Stimulated activated CD4-positive, alpha-beta T cell treated with anti-CD3 and anti-CD28 coated beads, Interleukin-1b, Interleukin-23, amount 100 ng/mL, for 4 hours (primary cell): ENCODE results near the gene NID2.

ENCODE experiments used
- DNase-seq, 2 donors: peaks; one replicate each; pipeline ENCODE4 v3.0.0-alpha.2; 2020; ENCODE audit warnings: low read depth in 2 of 2

NID2 gene

DNA sequence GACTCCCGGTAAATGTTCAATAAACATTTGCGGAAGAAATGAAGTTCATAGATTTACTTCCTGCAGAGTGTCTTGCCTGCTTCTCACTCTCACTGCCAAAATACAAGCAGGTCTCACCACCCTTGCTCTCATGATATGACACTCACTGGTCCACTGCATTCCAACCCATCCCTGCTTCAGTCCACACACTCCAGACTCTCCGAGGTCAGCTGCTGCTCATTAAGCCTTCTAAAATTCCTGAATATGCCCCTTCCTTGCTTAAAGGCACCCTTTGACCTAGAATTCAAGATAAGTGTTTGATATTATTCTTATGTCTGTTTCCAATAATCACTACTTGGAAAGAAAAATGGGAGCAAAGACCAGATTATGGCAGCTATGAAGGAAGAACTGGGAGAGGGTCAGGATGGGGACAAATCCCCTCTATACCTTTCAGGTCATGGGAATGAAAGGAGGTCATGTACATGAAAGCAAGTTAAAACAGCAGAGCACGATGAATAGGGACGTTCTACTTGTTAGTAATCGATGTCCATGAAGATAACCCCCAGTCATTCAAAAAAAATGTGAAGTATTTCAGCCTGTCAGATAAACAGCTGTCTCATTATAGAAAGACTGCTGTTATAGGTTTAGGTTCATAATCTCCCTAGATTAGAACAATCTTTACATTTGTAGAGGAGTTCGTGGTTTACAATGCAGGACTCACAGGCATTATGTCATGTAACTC, 10.5 kb upstream of the NID2 start:
- no peak for DNase-seq

GRCh38 chr14:52078721-52079120, 9.9 kb upstream of the NID2 start:
- DNase-seq = no peak

GRCh38 chr14:52078095-52078531, 9.3 kb upstream of the NID2 start:
- no peak for DNase-seq

- no peak for DNase-seq
Observed at GRCh38 chr14:52077256-52077979, 8.6 kb upstream of the NID2 start.

DNA sequence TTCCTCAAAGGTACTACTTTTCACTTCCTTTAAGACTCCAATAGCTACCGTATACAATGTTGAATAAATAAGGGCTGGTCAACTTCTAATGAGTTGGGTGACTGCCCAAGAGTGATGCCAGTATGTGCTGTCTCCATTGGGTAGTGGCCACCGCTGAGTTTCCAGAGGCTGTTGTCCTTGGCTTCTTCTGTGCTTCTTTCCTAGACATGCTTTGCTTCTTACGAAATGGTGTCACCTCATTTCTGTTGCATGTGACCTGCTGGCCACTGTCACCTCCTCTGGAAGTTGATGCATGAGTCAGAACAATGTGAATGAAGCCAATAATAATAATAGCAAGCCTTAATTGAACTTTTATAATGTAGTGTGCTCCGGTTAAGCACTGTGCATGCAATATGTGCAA, 7.5 kb upstream of the NID2 start:
- DNase-seq = no peak

- DNase-seq = no peak
Observed at GRCh38 chr14:52075371-52075770, 6.5 kb upstream of the NID2 start.

DNA sequence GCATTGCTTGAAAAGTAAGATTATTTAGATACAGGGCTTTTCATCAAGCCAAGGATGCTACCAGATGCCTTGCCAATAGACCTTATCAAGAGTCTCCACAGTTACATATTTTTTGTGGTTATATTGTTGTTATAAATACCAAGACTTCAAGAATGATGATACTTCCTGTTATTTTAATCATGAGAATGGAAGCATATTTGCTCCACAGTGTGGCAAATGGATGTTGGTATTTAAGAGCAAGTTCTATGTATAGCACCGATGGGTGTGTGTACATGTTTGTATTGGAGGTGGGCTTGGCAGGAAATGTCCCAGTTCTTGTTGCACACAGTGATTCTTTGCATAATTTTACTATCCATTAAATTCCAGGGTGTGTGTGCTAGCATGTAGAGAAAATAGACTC, 4.4 kb upstream of the NID2 start:
- no peak for DNase-seq

- no peak for DNase-seq
Observed at GRCh38 chr14:52072266-52072780, 3.5 kb upstream of the NID2 start.

- DNase-seq = no peak
Observed at GRCh38 chr14:52071675-52072074, 2.8 kb upstream of the NID2 start.

DNA sequence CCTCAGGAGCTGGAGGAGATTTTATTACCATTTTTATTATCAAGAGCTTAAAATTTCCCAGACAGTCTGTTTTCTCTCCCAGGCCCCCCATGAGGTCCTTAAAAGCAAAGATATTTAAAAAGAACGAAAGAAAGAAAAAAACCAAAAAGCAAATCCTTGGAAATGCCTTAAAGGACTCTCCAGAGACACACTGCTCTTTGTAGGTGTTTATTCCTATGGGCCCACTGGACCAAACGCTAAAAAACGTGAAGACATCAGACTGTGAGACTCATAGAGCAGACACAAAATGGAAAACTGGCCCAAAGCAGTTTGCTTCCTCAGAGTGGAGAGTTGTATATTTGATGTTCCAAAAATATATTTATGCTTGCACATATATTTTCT, 1.2 kb upstream of the NID2 start:
- DNase-seq = no peak

DNA sequence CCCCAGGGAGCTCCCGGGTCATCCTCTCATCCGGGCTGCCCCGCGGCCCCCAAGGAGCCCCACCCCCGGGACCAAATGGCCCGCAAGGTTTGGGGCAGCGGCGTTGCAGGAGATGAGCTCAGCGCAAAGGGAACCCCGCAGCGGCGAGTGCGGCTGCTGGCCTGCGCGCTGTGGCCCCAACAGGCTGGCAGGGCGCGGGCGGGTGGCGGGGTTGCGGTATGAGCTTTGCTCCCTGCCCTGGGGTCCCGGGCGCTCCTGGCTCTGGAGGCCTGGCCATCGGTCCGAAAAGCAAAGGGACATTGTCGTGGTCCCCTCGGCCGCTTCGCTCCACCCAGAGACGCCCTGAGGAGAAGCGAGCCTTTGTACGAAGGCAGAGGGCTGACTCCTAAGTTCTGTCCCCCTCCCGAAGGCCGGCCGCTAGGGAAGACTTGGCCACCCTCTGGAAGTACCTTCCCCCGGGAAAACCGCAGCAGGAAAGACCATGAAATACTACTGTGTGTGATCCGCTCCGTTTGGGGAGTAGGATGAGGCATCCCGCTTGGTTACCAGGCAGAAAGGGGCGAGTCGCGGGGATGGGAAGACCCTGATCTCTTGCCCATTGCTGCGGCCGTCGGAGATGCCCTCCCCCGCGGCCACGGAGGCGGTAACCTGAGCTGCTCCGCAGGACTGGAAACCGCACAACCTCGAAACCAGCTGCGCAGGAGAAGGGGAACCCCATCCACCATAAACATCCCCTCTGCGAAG, 620 bp upstream of the NID2 start:
- DNase-seq = no peak

DNA sequence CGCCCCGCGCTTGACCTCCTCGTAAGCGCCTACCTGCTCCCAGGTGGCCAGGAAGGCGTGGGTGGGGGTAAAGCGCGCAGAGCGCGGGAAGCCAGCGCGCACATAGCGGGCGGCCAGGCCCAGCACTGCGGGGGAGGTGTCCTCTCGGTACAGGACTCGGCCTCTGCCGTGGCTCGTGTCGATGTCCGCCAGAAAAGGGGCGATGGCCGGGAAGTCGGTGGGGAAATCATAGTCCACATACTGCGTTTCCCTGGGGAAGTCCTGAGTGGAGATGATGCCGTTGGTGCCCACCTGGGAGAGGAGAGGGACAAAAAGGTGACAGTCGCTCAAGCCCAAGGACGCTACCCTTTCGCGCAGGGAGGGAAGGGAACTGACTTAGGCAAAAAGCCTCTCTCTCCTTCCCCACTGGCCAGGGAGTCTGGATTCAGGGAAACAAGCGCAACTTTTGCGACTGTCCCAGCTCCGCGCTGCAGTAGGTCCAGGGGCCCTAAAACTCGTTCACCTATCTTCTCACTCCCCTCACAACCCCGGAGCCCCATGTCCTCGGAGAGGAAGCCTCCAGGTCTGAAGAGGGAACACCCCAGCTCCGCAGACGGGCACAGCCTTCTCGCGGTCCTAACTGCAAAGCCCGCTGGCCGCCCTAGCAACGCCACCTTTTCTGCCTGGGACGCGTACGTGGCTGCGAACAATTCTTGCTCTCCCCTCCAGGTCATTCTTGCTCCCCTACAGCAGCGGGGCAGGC, 815 bp downstream of the NID2 start:
- no peak for DNase-seq

DNA sequence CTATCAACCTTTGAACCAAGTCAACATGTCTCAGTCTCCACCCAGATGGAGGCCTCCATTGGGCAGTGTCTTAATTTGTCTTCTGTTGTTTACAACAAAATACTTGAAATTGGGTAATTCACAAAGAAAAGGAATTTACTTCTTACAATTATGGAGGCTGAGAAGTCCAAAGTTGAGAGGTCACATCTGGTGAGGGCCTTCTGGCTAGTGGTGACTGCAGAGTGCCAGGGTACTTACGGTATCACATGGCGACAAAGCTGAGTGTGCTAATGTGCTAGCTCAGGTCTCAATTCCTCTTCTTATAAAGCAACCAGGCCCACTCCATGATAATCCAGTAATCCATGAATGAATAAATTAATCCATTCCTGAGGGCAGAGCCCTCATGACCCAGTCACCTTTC, 4.7 kb downstream of the NID2 start:
- DNase-seq = no peak

GRCh38 chr14:52063052-52063462, 5.8 kb downstream of the NID2 start:
- DNase-seq = no peak

DNA sequence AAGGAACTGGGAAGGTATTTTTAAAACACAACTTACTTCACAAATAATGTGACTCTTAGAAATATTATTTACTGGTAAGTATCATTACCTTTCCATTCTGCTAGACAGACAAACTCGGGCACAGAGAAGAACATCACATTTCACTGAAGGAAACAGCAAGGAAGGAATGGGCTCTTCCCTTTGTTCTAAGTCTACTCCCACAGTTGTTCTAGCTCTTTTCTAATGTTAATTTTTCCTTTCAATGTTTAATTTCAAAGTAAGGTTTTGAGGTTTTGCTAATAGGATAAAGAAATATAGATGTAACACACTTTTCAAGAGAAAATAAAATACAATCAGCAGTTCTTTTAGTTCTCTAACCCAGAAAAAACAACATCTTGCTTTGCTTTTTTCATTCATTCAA, 7.0 kb downstream of the NID2 start:
- no peak for DNase-seq

GRCh38 chr14:52061390-52061789, 7.5 kb downstream of the NID2 start:
- no peak for DNase-seq

- DNase-seq = no peak
Observed at GRCh38 chr14:52060080-52060479, 8.8 kb downstream of the NID2 start.

DNA sequence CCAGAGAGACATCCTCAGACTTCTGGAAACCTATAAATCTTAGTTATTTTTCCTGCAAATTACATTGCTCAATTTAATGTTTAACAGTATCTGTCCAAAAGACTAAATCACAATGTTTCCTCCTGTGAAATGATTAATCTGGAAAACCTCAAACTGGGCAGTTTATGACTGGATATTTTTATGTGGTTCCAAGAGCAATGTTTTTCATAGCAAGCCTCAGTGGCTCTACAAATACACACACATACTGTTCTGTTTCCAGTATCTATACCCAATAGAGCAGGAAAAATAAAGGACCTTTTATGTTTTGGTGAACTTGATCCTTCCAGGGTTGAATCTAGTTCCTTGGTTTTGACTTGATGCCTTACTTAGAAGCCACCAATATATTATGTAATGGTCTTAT, 9.2 kb downstream of the NID2 start:
- DNase-seq = no peak

GRCh38 chr14:52058341-52058740, 10.5 kb downstream of the NID2 start:
- DNase-seq = no peak

DNA sequence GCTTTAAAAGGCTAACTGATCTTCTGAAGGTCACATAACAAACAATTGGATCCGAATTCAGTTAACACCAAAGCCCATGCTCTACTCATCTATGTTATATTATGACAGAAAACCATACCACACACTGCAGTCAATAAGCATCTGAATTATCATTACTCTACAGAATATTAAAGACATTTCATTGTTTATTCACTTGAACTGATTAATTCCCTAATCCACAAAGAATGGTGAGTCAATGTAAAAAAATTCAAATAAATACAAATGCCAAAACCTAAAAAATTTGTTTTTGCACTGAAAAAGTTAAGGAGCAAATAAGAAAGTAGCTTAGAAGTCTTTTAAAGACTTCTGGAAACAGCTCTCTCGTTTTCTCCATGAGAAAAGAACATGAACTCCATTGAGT, 13.7 kb downstream of the NID2 start:
- no peak for DNase-seq

- DNase-seq = no peak
Observed at GRCh38 chr14:52054678-52055077, 14.2 kb downstream of the NID2 start.

GRCh38 chr14:52053044-52053443, 15.8 kb downstream of the NID2 start:
- no peak for DNase-seq
